Activated B cell treated with CpG ODN at 0.5 μM for 24 hours (primary cell): ENCODE results near the gene MRPL23. TPM values are rescaled to one million over a fixed set of nuclear protein-coding genes. Genes with fewer than 3 reads are reported as not detected.

Source experiments
- ATAC-seq: fragments of 200-7000 bp; cut with Tn5 transposase; one replicate; pipeline ENCODE4 v1.10.0; 2021; ENCODE audit warnings: low read depth, mild to moderate bottlenecking, moderate library complexity
- CTCF ChIA-PET: fragments of 350-600 bp; sonication (Branson Sonifier 250); formaldehyde crosslinking; loops from one replicate; lab custom pipeline; 2021; ENCODE audit warnings: antibody characterized with exemption; lab: Charles Lee
- POLR2A ChIA-PET: fragments of 350-600 bp; sonication (Branson Sonifier 250); formaldehyde crosslinking; loops from one replicate; lab custom pipeline; 2021; ENCODE audit warnings: antibody characterized with exemption; lab: Charles Lee
- DNase-seq: peaks from one replicate; pipeline ENCODE4 v3.0.0; 2022
- H3K27ac Mint-ChIP-seq: one replicate; pipeline ENCODE4 v1.8.0; 2020; ENCODE audit warnings: mixed read lengths
- H3K27me3 Mint-ChIP-seq: one replicate; pipeline ENCODE4 v1.8.0; 2021; ENCODE audit warnings: mixed read lengths
- H3K36me3 Mint-ChIP-seq: one replicate; pipeline ENCODE4 v1.8.0; 2021; ENCODE audit warnings: low read depth, mixed read lengths
- H3K4me1 Mint-ChIP-seq: one replicate; pipeline ENCODE4 v1.8.0; 2021; ENCODE audit warnings: mixed read lengths
- H3K4me3 Mint-ChIP-seq: one replicate; pipeline ENCODE4 v1.8.0; 2020; ENCODE audit warnings: mild to moderate bottlenecking, mixed read lengths
- H3K9me3 Mint-ChIP-seq: one replicate; pipeline ENCODE4 v1.8.0; 2020; ENCODE audit warnings: mixed read lengths
- intact Hi-C: fragments of 100-400 bp; cut with micrococcal nuclease; formaldehyde crosslinking; loops from one replicate; pipeline ENCODE4 v1.15.1; 2024
- total RNA-seq: library from RNA; stranded (reverse); gene quantifications from 2 replicates; pipeline ENCODE4 v1.2.3, GENCODE V29; 2022
- TF ChIP-seq, protein P1 (sequence below): fragments of 200-600 bp; IDR thresholded peaks from one replicate; pipeline ENCODE4 v1.8.0; 2022; ENCODE audit warnings: antibody characterized with exemption, mild to moderate bottlenecking

Gene MRPL23
- total RNA-seq, 1 donor from 2014 or later, result 89.8 TPM

- Mint-ChIP-seq H3K4me3 (no peak overlapping the region), H3K27ac (no peak overlapping the region), H3K36me3 (no peaks in the 10 kb centered on the region), H3K27me3 (peaks cover 16% of the 10 kb centered on the region), H3K9me3 (no peaks in the 10 kb centered on the region), H3K4me1 (peaks cover 13% of the 10 kb centered on the region)
- DNase-seq, result no peak
- ChIA-PET POLR2A (interaction anchor here (0.7 to 2.0 kb wide), 5 partner anchors 25 to 77 kb away, joined by 3 to 13 read pairs (median 5); partner anchors contain the start of gene PRR33), CTCF (interaction anchor here (0.8 to 1.7 kb wide), 2 partner anchors 34 to 84 kb away, joined by 3 to 9 read pairs; no protein-coding TSS in a partner anchor)
- ATAC-seq, result peak; percentile 58
- TF ChIP-seq, protein P1, sequence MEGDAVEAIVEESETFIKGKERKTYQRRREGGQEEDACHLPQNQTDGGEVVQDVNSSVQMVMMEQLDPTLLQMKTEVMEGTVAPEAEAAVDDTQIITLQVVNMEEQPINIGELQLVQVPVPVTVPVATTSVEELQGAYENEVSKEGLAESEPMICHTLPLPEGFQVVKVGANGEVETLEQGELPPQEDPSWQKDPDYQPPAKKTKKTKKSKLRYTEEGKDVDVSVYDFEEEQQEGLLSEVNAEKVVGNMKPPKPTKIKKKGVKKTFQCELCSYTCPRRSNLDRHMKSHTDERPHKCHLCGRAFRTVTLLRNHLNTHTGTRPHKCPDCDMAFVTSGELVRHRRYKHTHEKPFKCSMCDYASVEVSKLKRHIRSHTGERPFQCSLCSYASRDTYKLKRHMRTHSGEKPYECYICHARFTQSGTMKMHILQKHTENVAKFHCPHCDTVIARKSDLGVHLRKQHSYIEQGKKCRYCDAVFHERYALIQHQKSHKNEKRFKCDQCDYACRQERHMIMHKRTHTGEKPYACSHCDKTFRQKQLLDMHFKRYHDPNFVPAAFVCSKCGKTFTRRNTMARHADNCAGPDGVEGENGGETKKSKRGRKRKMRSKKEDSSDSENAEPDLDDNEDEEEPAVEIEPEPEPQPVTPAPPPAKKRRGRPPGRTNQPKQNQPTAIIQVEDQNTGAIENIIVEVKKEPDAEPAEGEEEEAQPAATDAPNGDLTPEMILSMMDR, result no peak
- intact Hi-C loops, result loop anchor here (5.0 kb wide), 2 partner anchors 34 to 64 kb away; partner anchors contain the start of gene LSP1
These were observed 30.8 kb upstream of the MRPL23 start for GRCh38 chr11:1916132-1916985.

DNA sequence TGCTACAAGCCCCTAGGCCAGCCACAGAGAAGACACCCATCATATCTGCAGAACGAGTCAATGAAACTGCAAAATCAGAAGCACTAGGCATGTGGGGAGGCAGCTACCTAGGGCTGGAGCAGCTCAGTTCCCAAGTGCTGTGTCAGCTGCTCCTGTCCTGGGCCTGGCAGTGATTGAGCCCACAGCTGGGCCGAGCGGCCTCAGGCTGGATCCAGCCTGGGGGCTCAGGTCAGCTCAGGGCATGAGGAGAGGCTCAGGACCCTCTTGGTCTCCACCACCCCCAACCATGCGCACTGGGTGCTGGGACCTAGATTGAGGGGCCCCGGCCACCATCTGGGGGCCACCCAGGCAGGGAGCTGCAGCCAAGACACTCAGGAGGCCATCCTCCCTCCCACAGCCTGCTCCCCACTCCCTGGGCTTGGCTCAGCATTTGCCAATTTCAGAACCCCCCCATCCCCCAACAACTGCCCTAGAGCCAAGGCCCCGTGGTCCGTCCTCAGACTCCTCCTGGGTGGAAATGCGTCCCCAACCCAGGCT, 30.1 kb upstream of the MRPL23 start:
- TF ChIP-seq, protein P1, result no peak
- intact Hi-C loops, result loop anchor here (5.0 kb wide), 2 partner anchors 35 to 65 kb away; partner anchors contain the start of gene LSP1
- H3K4me1 Mint-ChIP-seq, result peaks cover 13% of the 10 kb centered on the region
- H3K9me3 Mint-ChIP-seq, result no peaks in the 10 kb centered on the region
- H3K36me3 Mint-ChIP-seq, result no peaks in the 10 kb centered on the region
- no peak overlapping the region for H3K27ac Mint-ChIP-seq
- CTCF ChIA-PET, result interaction anchor here (0.8 to 1.7 kb wide), 4 partner anchors 25 to 84 kb away, joined by 3 to 9 read pairs (median 4); partner anchors contain the start of gene PRR33
- ATAC-seq (peak; percentile 14), DNase-seq (no peak)
- no peak overlapping the region for H3K4me3 Mint-ChIP-seq
- POLR2A ChIA-PET, result interaction anchor here (0.7 to 2.0 kb wide), 7 partner anchors 25 to 78 kb away, joined by 3 to 13 read pairs (median 5); partner anchors contain the start of gene PRR33
- H3K27me3 Mint-ChIP-seq, result peaks cover 18% of the 10 kb centered on the region

- Mint-ChIP-seq H3K27ac (no peak overlapping the region), H3K9me3 (no peaks in the 10 kb centered on the region), H3K4me1 (peaks cover 8% of the 10 kb centered on the region), H3K36me3 (no peaks in the 10 kb centered on the region), H3K27me3 (peaks cover 20% of the 10 kb centered on the region), H3K4me3 (no peak overlapping the region)
- ATAC-seq, result peak; percentile 40
- TF ChIP-seq, protein P1, result no peak
- no peak for DNase-seq
- ChIA-PET CTCF (interaction anchor here (0.8 to 1.7 kb wide), 3 partner anchors 26 to 67 kb away, joined by 3 to 9 read pairs (median 5); partner anchors contain the start of gene PRR33), POLR2A (interaction anchor here (0.7 to 2.0 kb wide), 7 partner anchors 25 to 78 kb away, joined by 3 to 13 read pairs (median 5); partner anchors contain the start of gene PRR33)
- intact Hi-C loops, result loop anchor here (1.0 to 5.0 kb wide), 3 partner anchors 35 to 80 kb away; partner anchors contain the start of gene LSP1
These were observed 29.4 kb upstream of the MRPL23 start for GRCh38 chr11:1917523-1918435.

GRCh38 chr11:1918436-1919315, 28.5 kb upstream of the MRPL23 start:
- ChIA-PET POLR2A (interaction anchor here (1.5 kb wide), 1 partner anchor 68 kb away, joined by 5 read pairs; no protein-coding TSS in a partner anchor), CTCF (interaction anchor here (1.6 kb wide), 1 partner anchor 68 kb away, joined by 5 read pairs; no protein-coding TSS in a partner anchor)
- Mint-ChIP-seq H3K9me3 (no peaks in the 10 kb centered on the region), H3K4me1 (peaks cover 7% of the 10 kb centered on the region), H3K27me3 (peaks cover 22% of the 10 kb centered on the region), H3K27ac (no peak overlapping the region), H3K36me3 (no peaks in the 10 kb centered on the region), H3K4me3 (no peak overlapping the region)
- no peak for ATAC-seq
- intact Hi-C loops, result loop anchor here (1.0 to 5.0 kb wide), 3 partner anchors 36 to 81 kb away; partner anchors contain the start of gene LSP1
- DNase-seq, result no peak
- TF ChIP-seq, protein P1, result no peak
